HFFc6 (cell line): ENCODE data around the gene EPO. TPM values are rescaled to one million over a fixed set of nuclear protein-coding genes. Genes with fewer than 3 reads are reported as not detected.
A peak's percentile ranks its signal among the peaks of the same experiment; 100 is the strongest.

Source experiments
- DNase-seq: peaks from one replicate; pipeline ENCODE4 v3.0.0-alpha.2; 2018
- H3K27ac Mint-ChIP-seq: 2 replicates; pipeline ENCODE4 v1.8.0; 2020; ENCODE audit warnings: mild to moderate bottlenecking, mixed read lengths
- H3K27me3 Mint-ChIP-seq: 2 replicates; pipeline ENCODE4 v1.8.0; 2021; ENCODE audit warnings: mild to moderate bottlenecking, moderate library complexity, mixed read lengths; ENCODE audit not compliant: insufficient read depth
- H3K36me3 Mint-ChIP-seq: 2 replicates; pipeline ENCODE4 v1.8.0; 2021; ENCODE audit warnings: low read depth, mixed read lengths
- H3K4me1 Mint-ChIP-seq: 2 replicates; pipeline ENCODE4 v1.8.0; 2020; ENCODE audit warnings: low read depth, mixed read lengths
- H3K4me3 Mint-ChIP-seq: 2 replicates; pipeline ENCODE4 v1.8.0; 2020; ENCODE audit warnings: mild to moderate bottlenecking, moderate library complexity, mixed read lengths
- H3K9me3 Mint-ChIP-seq: 2 replicates; pipeline ENCODE4 v1.8.0; 2020; ENCODE audit warnings: mild to moderate bottlenecking, mixed read lengths
- CTCF ChIP-seq: fragments of 200-600 bp; sonication (generic); IDR thresholded peaks from 2 replicates; pipeline ENCODE4 v1.5.0; 2021; ENCODE audit warnings: antibody characterized with exemption, mild to moderate bottlenecking
- total RNA-seq, 6 experiments: library from RNA; stranded (reverse); fragmentation: NEBNext Ultra II Directional; extraction: Animal tissue kit (Norgen Biotek cat#: 25700); gene quantifications; 2 replicates in 1 of 6; 3 replicates in 5 of 6; pipeline ENCODE4 v1.2.3, GENCODE V29; 2021

The EPO gene
- total RNA-seq, 6 experiments from 2014 or later, result not detected

DNA sequence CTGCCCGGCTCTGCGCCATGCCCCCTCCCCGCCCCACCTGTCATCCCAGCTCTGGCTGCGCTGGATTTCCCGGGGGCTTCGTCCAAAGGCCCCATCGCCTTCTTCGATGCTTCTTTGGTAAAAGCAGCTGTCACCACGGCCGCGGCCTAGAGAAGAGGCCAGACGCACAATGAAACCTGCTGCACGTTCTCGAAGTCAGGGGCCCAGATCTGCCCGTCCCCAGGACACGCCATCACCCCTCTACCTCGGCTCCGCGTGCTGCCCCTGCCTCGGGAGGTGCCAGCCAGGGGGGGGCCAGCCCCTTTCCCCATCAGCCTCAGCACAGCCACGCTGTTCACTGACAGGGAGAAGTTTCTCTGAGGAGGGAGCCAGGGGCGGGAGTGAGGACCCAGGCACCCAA, 33.0 kb upstream of the EPO start:
- no peak for DNase-seq
- H3K36me3 Mint-ChIP-seq, result peaks cover 9% of the 10 kb centered on the region; the same call in 1 of the 2 replicates
- H3K27me3 Mint-ChIP-seq, result peaks cover 2% of the 10 kb centered on the region; the same call in 1 of the 2 replicates
- peaks cover 28% of the 10 kb centered on the region for H3K4me1 Mint-ChIP-seq
- no peak for TF ChIP-seq CTCF
- no peaks in the 10 kb centered on the region for H3K9me3 Mint-ChIP-seq
- H3K4me3 Mint-ChIP-seq, result no peak overlapping the region
- no peak overlapping the region for H3K27ac Mint-ChIP-seq

GRCh38 chr7:100687751-100688300, 32.4 kb upstream of the EPO start:
- peaks cover 9% of the 10 kb centered on the region; the same call in 1 of the 2 replicates for H3K36me3 Mint-ChIP-seq
- no peaks in the 10 kb centered on the region for H3K9me3 Mint-ChIP-seq
- no peak overlapping the region for H3K4me3 Mint-ChIP-seq
- peak; percentile 52 for DNase-seq
- H3K4me1 Mint-ChIP-seq, result peaks cover 30% of the 10 kb centered on the region
- H3K27ac Mint-ChIP-seq, result peak overlapping the region; percentile 80
- 0 out of 2 replicates have a peak, but pooled peaks have one; percentile 29 for TF ChIP-seq CTCF
- peaks cover 2% of the 10 kb centered on the region; the same call in 1 of the 2 replicates for H3K27me3 Mint-ChIP-seq

DNA sequence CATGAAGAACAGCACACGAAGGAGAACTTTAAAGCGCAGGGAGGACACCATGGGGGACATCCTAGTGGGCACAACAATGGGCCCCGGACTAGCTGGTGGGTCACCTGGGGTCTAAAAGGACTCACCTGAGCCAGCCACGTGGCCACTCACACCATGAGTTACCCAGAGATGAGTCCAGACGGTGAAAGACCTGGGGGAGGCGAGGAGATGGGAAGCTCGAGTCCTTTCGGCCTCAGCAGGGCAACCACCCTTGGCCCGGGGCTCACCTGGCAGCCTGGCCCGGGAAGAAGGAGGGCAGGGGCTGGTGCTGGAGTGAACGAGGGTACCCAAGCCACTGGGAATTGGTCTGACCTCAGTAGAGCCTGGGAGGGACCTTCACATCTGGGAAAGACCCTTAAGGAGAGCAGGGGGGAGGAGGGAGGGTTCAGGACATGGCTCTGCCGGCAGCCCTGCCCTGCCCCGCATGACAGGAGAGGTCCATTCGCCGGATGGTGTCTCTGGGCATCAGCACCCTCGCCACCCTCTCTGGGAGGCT, 31.9 kb upstream of the EPO start:
- TF ChIP-seq CTCF, result peak; percentile 26; the same call in 1 of the 2 replicates
- no peak for DNase-seq
- Mint-ChIP-seq H3K36me3 (peaks cover 10% of the 10 kb centered on the region; the same call in 1 of the 2 replicates), H3K4me3 (no peak overlapping the region), H3K9me3 (no peaks in the 10 kb centered on the region), H3K27me3 (no peaks in the 10 kb centered on the region; the same call in 1 of the 2 replicates), H3K27ac (peak overlapping the region; percentile 80), H3K4me1 (peaks cover 34% of the 10 kb centered on the region)

GRCh38 chr7:100689230-100690135, 30.8 kb upstream of the EPO start:
- no peak for DNase-seq
- peak; percentile 26; the same call in 1 of the 2 replicates for TF ChIP-seq CTCF
- peaks cover 34% of the 10 kb centered on the region for H3K4me1 Mint-ChIP-seq
- no peak overlapping the region for H3K4me3 Mint-ChIP-seq
- no peaks in the 10 kb centered on the region for H3K9me3 Mint-ChIP-seq
- H3K36me3 Mint-ChIP-seq, result peaks cover 10% of the 10 kb centered on the region; the same call in 1 of the 2 replicates
- peak overlapping the region; percentile 54 for H3K27ac Mint-ChIP-seq
- H3K27me3 Mint-ChIP-seq, result no peaks in the 10 kb centered on the region; the same call in 1 of the 2 replicates

GRCh38 chr7:100691676-100692577, 28.3 kb upstream of the EPO start:
- peaks cover 34% of the 10 kb centered on the region for H3K4me1 Mint-ChIP-seq
- H3K27me3 Mint-ChIP-seq, result no peaks in the 10 kb centered on the region; the same call in 1 of the 2 replicates
- H3K36me3 Mint-ChIP-seq, result peaks cover 4% of the 10 kb centered on the region; the same call in 1 of the 2 replicates
- no peaks in the 10 kb centered on the region for H3K9me3 Mint-ChIP-seq
- H3K27ac Mint-ChIP-seq, result peak overlapping the region; percentile 81
- peak; percentile 48 for DNase-seq
- H3K4me3 Mint-ChIP-seq, result peak overlapping the region; percentile 95
- peak; percentile 95 for TF ChIP-seq CTCF
